EH (cell line): Measurements from ENCODE around the gene CPT1B.
"Not testable (repeated sequence)": the region's sequence is repeated elsewhere in the genome, so short reads cannot be mapped to it uniquely, and the experiment has no call there.

Experiments
- DNase-seq: peaks from one replicate; pipeline ENCODE4 v3.0.0-alpha.2; 2015; ENCODE audit warnings: low read depth

CPT1B gene

DNA sequence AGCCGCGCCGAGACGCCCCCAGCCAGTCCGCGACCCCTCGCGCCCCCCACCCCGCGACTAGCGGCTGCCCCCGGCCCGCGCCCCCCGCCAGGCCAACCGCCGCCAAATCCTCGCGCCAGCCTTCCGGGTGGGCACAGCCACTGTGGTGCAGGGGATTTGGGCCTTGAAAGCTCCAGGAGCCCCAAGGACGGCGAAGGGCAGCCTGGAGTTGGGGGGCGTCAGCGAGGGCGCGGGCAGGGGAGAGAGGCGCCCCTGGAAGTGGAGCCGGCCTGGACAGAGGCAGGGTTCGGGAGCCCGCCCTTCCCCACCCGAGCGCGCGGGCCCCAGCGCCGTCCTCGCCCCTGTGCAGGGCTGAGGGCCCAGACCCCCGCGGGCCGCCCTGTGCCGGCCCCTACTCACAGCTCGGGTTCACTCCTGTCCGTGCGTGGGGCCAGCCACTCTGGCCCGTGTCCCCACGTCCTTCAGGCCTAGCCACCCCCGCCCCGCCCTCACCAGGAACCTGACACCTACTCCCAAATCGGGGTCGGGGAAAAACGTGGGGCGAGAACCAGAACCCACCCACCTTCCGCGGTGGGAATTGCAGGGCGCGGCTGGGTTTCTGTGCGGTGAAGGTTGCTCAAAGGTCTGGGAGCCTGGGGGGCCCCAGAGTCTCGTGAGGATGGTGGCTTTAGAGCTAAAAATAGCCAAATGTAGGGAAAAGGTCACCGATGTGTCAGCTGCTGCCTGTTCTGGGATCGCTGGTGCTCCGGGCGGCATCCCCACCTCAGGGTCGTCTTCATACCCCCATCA is at the start of gene CPT1B:
TSS of gene CPT1B (minus strand) at position 441 of the 789 bp plus-strand sequence. CDS start 512 bp downstream, outside the sequence.
- peak; percentile 61 for DNase-seq

GRCh38 chr22:50626850-50627641 is 48.8 kb upstream of the CPT1B start:
- DNase-seq = no peak

- DNase-seq = no peak
Measured at GRCh38 chr22:50626314-50626849, 48.2 kb upstream of the CPT1B start.

GRCh38 chr22:50625568-50626313 is 47.5 kb upstream of the CPT1B start:
- no peak for DNase-seq

- no peak for DNase-seq
Measured at GRCh38 chr22:50625131-50625567, 46.9 kb upstream of the CPT1B start.

GRCh38 chr22:50624347-50625130 is 46.3 kb upstream of the CPT1B start:
- no peak for DNase-seq

- peak; percentile 12 for DNase-seq
Measured at GRCh38 chr22:50622723-50623327, 44.6 kb upstream of the CPT1B start.

GRCh38 chr22:50621948-50622722 is 43.9 kb upstream of the CPT1B start:
- DNase-seq = no peak

GRCh38 chr22:50621356-50621880 is 43.2 kb upstream of the CPT1B start:
- peak; percentile 9 for DNase-seq

DNA sequence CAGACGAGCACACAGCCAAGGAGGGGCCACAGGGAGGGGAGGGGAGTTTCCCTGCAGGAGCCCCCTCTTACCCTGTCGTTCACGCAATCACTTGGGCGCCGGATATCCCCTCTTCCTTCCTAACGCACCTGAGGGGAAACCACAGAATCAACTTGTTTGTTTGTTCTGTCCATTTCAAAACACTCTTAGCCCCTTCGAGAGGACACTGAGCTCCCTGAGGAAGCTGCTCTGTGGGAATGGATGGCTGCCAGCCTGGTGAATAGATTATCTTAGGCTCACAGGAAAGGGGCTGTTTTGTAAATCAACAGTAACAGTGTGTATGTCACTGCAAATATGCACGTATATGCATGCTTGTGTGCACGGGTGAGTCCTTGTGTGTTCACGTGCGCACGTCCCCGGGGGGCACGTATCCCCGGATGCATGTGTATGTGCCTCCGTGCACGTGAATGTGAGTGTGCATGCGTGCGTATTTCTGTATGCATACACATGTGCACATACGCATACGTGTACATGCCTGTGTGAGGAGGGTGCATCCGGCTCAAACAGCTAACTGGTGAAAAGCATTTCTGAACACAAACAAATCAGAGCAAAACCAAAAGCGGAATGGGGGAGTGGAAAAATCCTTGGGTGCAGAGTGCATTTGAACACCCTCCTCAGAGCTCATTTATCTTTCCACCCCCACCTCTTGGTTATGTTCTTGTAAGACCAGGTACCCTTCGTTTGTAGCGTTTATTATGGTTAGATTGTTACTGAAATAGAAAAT is 42.5 kb upstream of the CPT1B start:
- no peak for DNase-seq

DNA sequence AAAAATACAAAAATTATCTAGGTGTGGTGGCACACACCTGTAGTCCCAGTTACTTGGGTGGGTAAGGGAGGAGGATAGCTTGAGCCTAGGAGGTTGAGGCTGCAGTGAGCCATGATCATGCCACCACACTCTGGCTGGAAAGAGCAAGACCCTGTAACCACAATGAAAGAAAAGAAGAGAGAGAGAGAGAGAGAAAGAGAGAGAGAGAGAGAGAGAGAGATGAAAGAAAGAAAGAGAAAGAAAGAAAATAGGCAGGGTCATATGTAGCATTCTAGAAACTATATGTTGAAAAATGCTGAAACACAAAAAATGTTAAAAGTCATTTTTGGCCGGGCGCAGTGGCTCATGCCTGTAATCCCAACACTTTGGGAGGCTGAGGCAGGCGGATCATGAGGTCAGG is 36.1 kb upstream of the CPT1B start:
- not testable (repeated sequence) for DNase-seq

GRCh38 chr22:50613291-50613981 is 35.2 kb upstream of the CPT1B start:
- no peak for DNase-seq

GRCh38 chr22:50612528-50613221 is 34.4 kb upstream of the CPT1B start:
- no peak for DNase-seq

GRCh38 chr22:50612168-50612527 is 33.9 kb upstream of the CPT1B start:
- DNase-seq = no peak

DNA sequence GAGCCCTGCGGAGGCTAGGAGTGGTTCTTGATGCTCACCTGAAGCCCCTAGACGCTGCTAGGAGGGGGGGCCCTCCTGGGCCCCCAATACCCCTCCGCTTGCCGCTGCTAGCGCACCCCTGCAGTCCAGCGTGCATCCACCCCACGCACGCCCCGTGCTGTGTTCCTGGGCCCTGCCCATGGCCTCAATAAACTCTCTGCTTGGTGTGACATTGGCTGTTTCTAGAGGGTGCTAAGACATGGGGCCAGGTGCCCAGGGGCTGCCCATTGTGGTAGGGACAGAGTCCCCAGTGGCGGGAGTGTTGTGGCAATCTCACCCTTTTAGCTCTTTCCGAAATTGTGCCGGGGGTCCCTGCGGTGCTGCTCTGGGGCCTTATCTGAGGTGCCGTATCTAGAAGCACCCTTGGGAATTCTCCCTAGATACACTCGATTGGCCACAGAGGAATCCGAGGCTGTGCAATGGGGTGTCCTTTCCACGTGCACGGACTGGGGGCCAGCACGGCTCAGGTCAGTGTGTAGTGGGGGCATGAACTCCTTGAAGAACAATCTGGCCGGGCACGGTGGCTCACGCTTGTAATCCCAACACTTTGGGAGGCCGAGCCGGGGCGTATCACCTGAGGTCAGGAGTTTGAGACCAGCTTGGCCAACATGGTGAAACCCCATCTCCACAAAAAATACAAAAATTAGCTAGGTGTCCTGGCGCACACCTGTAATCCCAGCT is 33.3 kb upstream of the CPT1B start:
- DNase-seq = no peak

- DNase-seq = no peak
Measured at GRCh38 chr22:50610581-50610980, 32.4 kb upstream of the CPT1B start.

DNA sequence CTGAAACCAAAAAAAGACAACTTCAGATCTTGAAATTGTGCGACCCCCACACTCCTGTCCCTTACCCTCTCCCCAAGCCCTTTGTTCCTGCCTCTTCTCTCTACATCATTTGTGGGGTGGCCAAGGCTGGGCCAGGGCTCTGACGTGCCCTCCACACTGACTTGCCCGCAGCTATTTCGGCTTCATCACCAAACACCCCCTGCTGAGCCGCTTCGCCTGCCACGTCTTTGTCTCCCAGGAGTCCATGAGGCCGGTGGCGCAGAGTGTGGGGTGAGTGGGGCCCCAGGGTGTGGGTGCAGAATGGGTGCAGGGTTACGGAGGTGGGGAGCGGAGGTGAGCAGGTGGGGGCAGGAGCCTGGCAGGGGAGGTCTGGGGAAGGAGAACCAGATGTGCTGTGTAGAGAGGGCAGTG is 31.8 kb upstream of the CPT1B start:
- no peak for DNase-seq
